Karpas-422 (cell line): Measurements from ENCODE around the gene ZMIZ1. TPM values are rescaled to one million over a fixed set of nuclear protein-coding genes. Genes with fewer than 3 reads are reported as not detected.
A peak's percentile ranks its signal among the peaks of the same experiment; 100 is the strongest.

Experiments
- DNase-seq: peaks from one replicate; pipeline ENCODE4 v3.0.0-alpha.2; 2015
- H2AFZ ChIP-seq: fragments of 200-600 bp; sonication (generic); 2 replicates; pipeline ENCODE4 v1.6.1; 2014; ENCODE audit warnings: antibody characterized with exemption, low read length, mixed read lengths
- H3K27ac ChIP-seq: fragments of 200-600 bp; sonication (generic); 2 replicates; pipeline ENCODE4 v1.5.1; 2014; ENCODE audit warnings: mild to moderate bottlenecking, low read length, moderate library complexity
- H3K27me3 ChIP-seq: fragments of 200-600 bp; sonication (generic); 2 replicates; pipeline ENCODE4 v1.6.1; 2014; ENCODE audit warnings: low read length, mixed read lengths
- H3K36me3 ChIP-seq: fragments of 200-600 bp; sonication (generic); 2 replicates; pipeline ENCODE4 v1.6.1; 2014; ENCODE audit warnings: low read length, mixed read lengths; ENCODE audit not compliant: insufficient read depth
- H3K4me1 ChIP-seq: fragments of 200-600 bp; sonication (generic); 2 replicates; pipeline ENCODE4 v1.6.1; 2014; ENCODE audit warnings: mild to moderate bottlenecking, low read length, mixed read lengths
- H3K4me2 ChIP-seq: fragments of 200-600 bp; sonication (generic); 2 replicates; pipeline ENCODE4 v1.6.1; 2014; ENCODE audit warnings: low read length, low read depth, mild to moderate bottlenecking; ENCODE audit not compliant: poor library complexity, severe bottlenecking
- H3K4me3 ChIP-seq: fragments of 200-600 bp; sonication (generic); 2 replicates; pipeline ENCODE4 v1.5.1; 2014; ENCODE audit warnings: mild to moderate bottlenecking, antibody characterized with exemption, low read length, mixed read lengths
- H3K79me2 ChIP-seq: fragments of 200-600 bp; sonication (generic); 2 replicates; pipeline ENCODE4 v1.6.1; 2014; ENCODE audit warnings: mild to moderate bottlenecking, low read length, mixed read lengths
- H3K9ac ChIP-seq: fragments of 200-600 bp; sonication (generic); 2 replicates; pipeline ENCODE4 v1.6.0; 2014; ENCODE audit warnings: low read length
- H3K9me2 ChIP-seq: fragments of 200-600 bp; sonication (generic), shearing (Covaris generic); replicated peaks from 2 replicates; pipeline ENCODE4 v1.6.0; 2014; ENCODE audit warnings: mild to moderate bottlenecking, low read length, moderate library complexity; ENCODE audit not compliant: insufficient read depth
- H3K9me3 ChIP-seq: fragments of 300-700, 200-600 bp; sonication (generic); 2 replicates; pipeline ENCODE4 v1.6.1; 2014; ENCODE audit warnings: low read length, mixed read lengths
- H4K20me1 ChIP-seq: fragments of 200-600 bp; sonication (generic); 2 replicates; pipeline ENCODE4 v1.6.1; 2014; ENCODE audit warnings: mild to moderate bottlenecking, antibody characterized with exemption, low read length, low read depth; ENCODE audit not compliant: insufficient read depth
- total RNA-seq: library from RNA; depleted of rRNA; stranded (reverse); fragments of >200 nt; shearing (Covaris generic); gene quantifications from 2 replicates; pipeline ENCODE4 v1.2.3, GENCODE V29; 2014; ENCODE audit warnings: low replicate concordance

The ZMIZ1 gene
- total RNA-seq, 1 experiment from 2014 or later = 73.1 TPM

GRCh38 chr10:79311581-79312407 lies 243.0 kb downstream of the ZMIZ1 start:
- Histone ChIP-seq H3K9me3 (no peaks in the 10 kb centered on the region), H3K4me2 (no peak overlapping the region), H3K27me3 (no peaks in the 10 kb centered on the region), H2AFZ (no peak overlapping the region), H3K4me1 (peaks cover 39% of the 10 kb centered on the region), H3K79me2 (no peaks in the 10 kb centered on the region), H3K4me3 (no peak overlapping the region), H3K9ac (no peak overlapping the region), H4K20me1 (no peaks in the 10 kb centered on the region), H3K36me3 (peaks cover 6% of the 10 kb centered on the region; the same call in 1 of the 2 replicates), H3K9me2 (no peaks in the 10 kb centered on the region), H3K27ac (no peak overlapping the region)
- DNase-seq = no peak

GRCh38 chr10:79312601-79313187 lies 243.9 kb downstream of the ZMIZ1 start:
- no peak overlapping the region for H3K9ac ChIP-seq
- no peaks in the 10 kb centered on the region for H4K20me1 ChIP-seq

GRCh38 chr10:79313320-79313719 lies 244.6 kb downstream of the ZMIZ1 start:
- no peaks in the 10 kb centered on the region for H3K9me2 ChIP-seq

More at GRCh38 chr10:79312601-79313187, 243.9 kb downstream of the ZMIZ1 start:
- peaks cover 48% of the 10 kb centered on the region for H3K4me1 ChIP-seq
- H2AFZ ChIP-seq = no peak overlapping the region
- no peak overlapping the region for H3K4me3 ChIP-seq
- H3K9me2 ChIP-seq = no peaks in the 10 kb centered on the region
- H3K4me2 ChIP-seq = no peak overlapping the region
- no peak overlapping the region for H3K27ac ChIP-seq
- H3K27me3 ChIP-seq = no peaks in the 10 kb centered on the region
- no peaks in the 10 kb centered on the region for H3K79me2 ChIP-seq
- H3K36me3 ChIP-seq = peaks cover 5% of the 10 kb centered on the region; the same call in 1 of the 2 replicates
- no peaks in the 10 kb centered on the region for H3K9me3 ChIP-seq
- no peak for DNase-seq

GRCh38 chr10:79313911-79314439 lies 245.2 kb downstream of the ZMIZ1 start:
- no peaks in the 10 kb centered on the region for H3K27me3 ChIP-seq
- H3K9me3 ChIP-seq = no peaks in the 10 kb centered on the region
- no peak overlapping the region for H3K9ac ChIP-seq
- H4K20me1 ChIP-seq = 0 out of 2 replicates have a peak, but pooled peaks cover 4% of the 10 kb centered on the region
- no peak overlapping the region for H2AFZ ChIP-seq
- DNase-seq = no peak
- peaks cover 5% of the 10 kb centered on the region; the same call in 1 of the 2 replicates for H3K36me3 ChIP-seq
- H3K27ac ChIP-seq = no peak overlapping the region
- H3K9me2 ChIP-seq = no peaks in the 10 kb centered on the region
- H3K79me2 ChIP-seq = no peaks in the 10 kb centered on the region
- H3K4me1 ChIP-seq = peaks cover 59% of the 10 kb centered on the region
- H3K4me2 ChIP-seq = no peak overlapping the region
- H3K4me3 ChIP-seq = no peak overlapping the region

More at GRCh38 chr10:79313320-79313719, 244.6 kb downstream of the ZMIZ1 start:
- no peak for DNase-seq
- Histone ChIP-seq H3K79me2 (no peaks in the 10 kb centered on the region), H3K4me2 (no peak overlapping the region), H3K27ac (no peak overlapping the region), H3K4me3 (no peak overlapping the region), H3K9me3 (no peaks in the 10 kb centered on the region), H3K36me3 (peaks cover 5% of the 10 kb centered on the region; the same call in 1 of the 2 replicates), H3K4me1 (peaks cover 54% of the 10 kb centered on the region), H3K27me3 (no peaks in the 10 kb centered on the region), H4K20me1 (no peaks in the 10 kb centered on the region), H3K9ac (no peak overlapping the region), H2AFZ (no peak overlapping the region)

GRCh38 chr10:79314761-79315601 lies 246.2 kb downstream of the ZMIZ1 start:
- peak overlapping the region; percentile 47; the same call in 1 of the 2 replicates for H3K4me3 ChIP-seq
- H3K4me2 ChIP-seq = peak overlapping the region; percentile 62
- H4K20me1 ChIP-seq = 0 out of 2 replicates have a peak, but pooled peaks cover 4% of the 10 kb centered on the region
- H3K9ac ChIP-seq = no peak overlapping the region
- no peaks in the 10 kb centered on the region; the same call in 1 of the 2 replicates for H3K36me3 ChIP-seq
- H3K9me3 ChIP-seq = no peaks in the 10 kb centered on the region
- no peak overlapping the region for H2AFZ ChIP-seq
- peak overlapping the region; percentile 88 for H3K27ac ChIP-seq
- no peaks in the 10 kb centered on the region for H3K27me3 ChIP-seq
- DNase-seq = no peak
- no peaks in the 10 kb centered on the region for H3K79me2 ChIP-seq
- H3K9me2 ChIP-seq = no peaks in the 10 kb centered on the region
- peaks cover 59% of the 10 kb centered on the region for H3K4me1 ChIP-seq

GRCh38 chr10:79315602-79315920 lies 246.8 kb downstream of the ZMIZ1 start:
- H4K20me1 ChIP-seq = 0 out of 2 replicates have a peak, but pooled peaks cover 4% of the 10 kb centered on the region
- no peak for DNase-seq
- no peaks in the 10 kb centered on the region for H3K9me3 ChIP-seq
- peak overlapping the region; percentile 30; the same call in 1 of the 2 replicates for H3K9ac ChIP-seq
- no peaks in the 10 kb centered on the region for H3K9me2 ChIP-seq
- H3K4me1 ChIP-seq = peaks cover 59% of the 10 kb centered on the region
- no peaks in the 10 kb centered on the region for H3K27me3 ChIP-seq
- H3K4me3 ChIP-seq = peak overlapping the region; percentile 47; the same call in 1 of the 2 replicates
- H3K4me2 ChIP-seq = peak overlapping the region; percentile 62
- H3K79me2 ChIP-seq = no peaks in the 10 kb centered on the region
- H2AFZ ChIP-seq = no peak overlapping the region
- peak overlapping the region; percentile 88 for H3K27ac ChIP-seq
- H3K36me3 ChIP-seq = no peaks in the 10 kb centered on the region; the same call in 1 of the 2 replicates

- peak overlapping the region; percentile 64 for H3K9ac ChIP-seq
- DNase-seq = peak; percentile 90
- no peaks in the 10 kb centered on the region for H3K9me3 ChIP-seq
- no peaks in the 10 kb centered on the region for H3K27me3 ChIP-seq
- no peaks in the 10 kb centered on the region for H3K79me2 ChIP-seq
- peak overlapping the region; percentile 47 for H3K4me3 ChIP-seq
- H4K20me1 ChIP-seq = 0 out of 2 replicates have a peak, but pooled peaks cover 4% of the 10 kb centered on the region
- peak overlapping the region; percentile 88 for H3K27ac ChIP-seq
- no peaks in the 10 kb centered on the region for H3K9me2 ChIP-seq
- H3K4me2 ChIP-seq = peak overlapping the region; percentile 62
- H3K4me1 ChIP-seq = peaks cover 59% of the 10 kb centered on the region
- no peaks in the 10 kb centered on the region; the same call in 1 of the 2 replicates for H3K36me3 ChIP-seq
- H2AFZ ChIP-seq = no peak overlapping the region
Observed at GRCh38 chr10:79316671-79317431, 248.1 kb downstream of the ZMIZ1 start.
